GM13977 (cell line): Measurements from ENCODE around the gene PLEKHG4B.

Experiments used
- DNase-seq: peaks from one replicate; pipeline ENCODE4 v3.0.0; 2012; ENCODE audit warnings: low spot score
- CTCF ChIP-seq: IDR thresholded peaks from 2 replicates; pipeline ENCODE4 v1.5.1; 2012; ENCODE audit warnings: mild to moderate bottlenecking, control low read depth; ENCODE audit not compliant: insufficient read depth; ENCODE audit errors: extremely low read depth, missing control alignments
- in situ Hi-C: fragments of 300-500 bp; cut with MboI; formaldehyde crosslinking; loops from one replicate; pipeline ENCODE4 v1.12.0; 2022; ENCODE audit warnings: low sequenced_read_pairs, low pct_unique_long_range_greater_than_20kb, mixed read lengths, inconsistent platforms; ENCODE audit not compliant: unreplicated experiment

PLEKHG4B gene

GRCh38 chr5:93221-93980 is 1.4 kb downstream of the PLEKHG4B start:
- DNase-seq: peak; percentile 17
- no peak for TF ChIP-seq CTCF
- in situ Hi-C loops: no loop called here

- in situ Hi-C loops: no loop called here
- no peak for TF ChIP-seq CTCF
- DNase-seq: peak; percentile 17
These were observed 2.3 kb downstream of the PLEKHG4B start for GRCh38 chr5:94113-94892.

- TF ChIP-seq CTCF: no peak
- no peak for DNase-seq
- in situ Hi-C loops: no loop called here
These were observed 3.4 kb downstream of the PLEKHG4B start for GRCh38 chr5:95241-95980.

- no peak for DNase-seq
- no peak for TF ChIP-seq CTCF
- in situ Hi-C loops: no loop called here
These were observed 5.2 kb downstream of the PLEKHG4B start for GRCh38 chr5:96976-97660.

- DNase-seq: no peak
- TF ChIP-seq CTCF: no peak
- in situ Hi-C loops: no loop called here
These were observed 7.8 kb downstream of the PLEKHG4B start for GRCh38 chr5:99815-100214.
